IMR-90 (cell line): ENCODE measurements around the gene SLIT3. TPM values are rescaled to one million over a fixed set of nuclear protein-coding genes. Genes with fewer than 3 reads are reported as not detected.

Source experiments
- ATAC-seq: fragments of 200-7000 bp; cut with Tn5 transposase; 2 replicates; pipeline ENCODE4 v1.9.1; 2020; ENCODE audit warnings: low read depth, mild to moderate bottlenecking, moderate library complexity
- BruUV-seq: library from RNA; stranded (reverse); fragments of 400-500 nt; replicated peaks from 2 replicates; lab custom pipeline; 2021; lab: Mats Ljungman, UMichigan
- CTCF ChIA-PET: fragments of 300-600 bp; formaldehyde crosslinking; extraction: SDS; loops from one replicate; lab custom pipeline; 2021; ENCODE audit warnings: antibody characterized with exemption; lab: Yijun Ruan, JAX
- POLR2A ChIA-PET: fragments of 300-600 bp; sonication (Branson Sonifier 250); formaldehyde crosslinking; loops from one replicate; lab custom pipeline; 2022; ENCODE audit warnings: antibody characterized with exemption; ENCODE audit not compliant: unreplicated experiment; lab: Charles Lee
- DNase-seq: peaks from one replicate; pipeline ENCODE4 v3.0.0; 2013
- H2AFZ ChIP-seq: replicated peaks from 2 replicates; pipeline ENCODE3; 2013; ENCODE audit warnings: low read length, mild to moderate bottlenecking; ENCODE audit not compliant: poor library complexity
- H2AK5ac ChIP-seq: 2 replicates; pipeline ENCODE4 v1.6.1; 2013; ENCODE audit warnings: low read depth, low read length, inconsistent platforms
- H2AK9ac ChIP-seq: replicated peaks from 2 replicates; pipeline ENCODE3; 2013; ENCODE audit warnings: mild to moderate bottlenecking, low read depth, low read length, moderate library complexity; ENCODE audit not compliant: poor library complexity
- H2BK120ac ChIP-seq: 2 replicates; pipeline ENCODE4 v1.6.1; 2013; ENCODE audit warnings: low read depth, low read length, inconsistent platforms
- H2BK15ac ChIP-seq: 3 replicates; pipeline ENCODE4 v1.6.1; 2013; ENCODE audit warnings: low read depth, low read length, inconsistent platforms
- H2BK20ac ChIP-seq: 2 replicates; pipeline ENCODE4 v1.6.1; 2013; ENCODE audit warnings: low read depth, mild to moderate bottlenecking, inconsistent platforms, low read length, moderate library complexity
- H2BK5ac ChIP-seq: 2 replicates; pipeline ENCODE4 v1.6.1; 2013; ENCODE audit warnings: mild to moderate bottlenecking, low read depth, low read length, inconsistent platforms; ENCODE audit not compliant: poor library complexity, severe bottlenecking
- H3K14ac ChIP-seq: replicated peaks from 2 replicates; pipeline ENCODE4 v1.6.1; 2013; ENCODE audit warnings: low read depth, low read length, inconsistent platforms
- H3K18ac ChIP-seq: 2 replicates; pipeline ENCODE4 v1.6.1; 2013; ENCODE audit warnings: low read depth, low read length, control low read depth
- H3K23ac ChIP-seq: 2 replicates; pipeline ENCODE4 v1.6.1; 2013; ENCODE audit warnings: low read depth, low read length, inconsistent platforms
- H3K27ac ChIP-seq: 2 replicates; pipeline ENCODE4 v1.5.1; 2013; ENCODE audit warnings: mild to moderate bottlenecking, control low read depth, low read length; ENCODE audit not compliant: insufficient read depth
- H3K27me3 ChIP-seq: 2 replicates; pipeline ENCODE4 v1.6.1; 2013; ENCODE audit warnings: low read length; ENCODE audit not compliant: control insufficient read depth, insufficient read depth
- H3K36me3 ChIP-seq: 2 replicates; pipeline ENCODE4 v1.6.1; 2013; ENCODE audit warnings: low read length, mixed read lengths; ENCODE audit not compliant: control insufficient read depth, insufficient read depth
- H3K4ac ChIP-seq: 2 replicates; pipeline ENCODE4 v1.6.1; 2013; ENCODE audit warnings: low read depth, low read length, inconsistent platforms
- H3K4me1 ChIP-seq: 2 replicates; pipeline ENCODE4 v1.6.1; 2013; ENCODE audit warnings: low read length, mixed read lengths; ENCODE audit not compliant: control insufficient read depth, insufficient read depth
- H3K4me2 ChIP-seq: 2 replicates; pipeline ENCODE4 v1.6.1; 2013; ENCODE audit warnings: low read depth, mild to moderate bottlenecking, control low read depth, low read length, moderate library complexity
- H3K4me3 ChIP-seq: 2 replicates; pipeline ENCODE4 v1.5.1; 2013; ENCODE audit warnings: low read depth, mild to moderate bottlenecking, control low read depth, low read length, moderate library complexity; ENCODE audit not compliant: insufficient read depth
- H3K56ac ChIP-seq: 2 replicates; pipeline ENCODE4 v1.6.1; 2013; ENCODE audit warnings: low read length, inconsistent platforms; ENCODE audit not compliant: insufficient read depth; ENCODE audit errors: extremely low read depth
- H3K79me1 ChIP-seq, 2 experiments: 2 replicates each; pipeline ENCODE4 v1.6.1; 2013; ENCODE audit warnings: low read length in 2 of 2, inconsistent platforms in 1 of 2, low read depth in 1 of 2
- H3K9ac ChIP-seq: 2 replicates; pipeline ENCODE4 v1.6.1; 2013; ENCODE audit warnings: low read depth, low read length, control low read depth
- H3K9me1 ChIP-seq: 2 replicates; pipeline ENCODE4 v1.6.1; 2013; ENCODE audit warnings: low read length, inconsistent platforms; ENCODE audit not compliant: insufficient read depth
- H3K9me3 ChIP-seq: 2 replicates; pipeline ENCODE4 v1.6.1; 2013; ENCODE audit warnings: low read length; ENCODE audit not compliant: control insufficient read depth, insufficient read depth
- H4K20me1 ChIP-seq: 2 replicates; pipeline ENCODE4 v1.6.1; 2013; ENCODE audit warnings: low read length, inconsistent platforms; ENCODE audit not compliant: insufficient read depth
- H4K5ac ChIP-seq: 2 replicates; pipeline ENCODE4 v1.6.1; 2013; ENCODE audit warnings: mild to moderate bottlenecking, low read depth, low read length, control low read depth
- H4K8ac ChIP-seq, 2 experiments: 2 replicates each; pipeline ENCODE4 v1.6.1; 2013; ENCODE audit warnings: low read depth in 2 of 2, low read length in 2 of 2, control low read depth in 1 of 2, inconsistent platforms in 1 of 2
- H4K91ac ChIP-seq: 2 replicates; pipeline ENCODE4 v1.6.1; 2013; ENCODE audit warnings: low read depth, low read length, inconsistent platforms; ENCODE audit not compliant: insufficient read depth
- BHLHE40 ChIP-seq: fragments of 150-350 bp; IDR thresholded peaks from 2 replicates; pipeline ENCODE4 v1.6.1; 2016; ENCODE audit warnings: mild to moderate bottlenecking, low read depth, low read length
- MAFK ChIP-seq: IDR thresholded peaks from 2 replicates; pipeline ENCODE4 v1.6.1; 2012; ENCODE audit warnings: low read depth, low read length, improper control_type of control experiment
- SMC3 ChIP-seq: fragments of 150-350 bp; IDR thresholded peaks from 2 replicates; pipeline ENCODE4 v1.6.1; 2016; ENCODE audit warnings: low read depth, mild to moderate bottlenecking, antibody characterized with exemption, low read length, moderate library complexity
- WGBS, 2 experiments: methylation state at CpG; one replicate each; pipeline versions ENCODE4 v1.1.5 to v1.1.7; 2013; ENCODE audit warnings: missing lambda C conversion rate in 2 of 2; ENCODE audit not compliant: insufficient read length in 1 of 2; ENCODE audit errors: extremely low coverage in 2 of 2; 5-methylcytosine and 5-hydroxymethylcytosine counted together
- dilution Hi-C: fragments of 300-500 bp; cut with HindIII; formaldehyde crosslinking; loops from one replicate; pipeline ENCODE4 v1.14.3; 2018; ENCODE audit warnings: low sequenced_read_pairs; ENCODE audit not compliant: unreplicated experiment
- in situ Hi-C: fragments of 300-500 bp; cut with MboI; formaldehyde crosslinking; loops from 3 replicates; pipeline ENCODE4 v1.14.3; 2019; ENCODE audit warnings: low sequenced_read_pairs, inconsistent platforms, mixed read lengths
- intact Hi-C: fragments of 100-400 bp; cut with micrococcal nuclease; formaldehyde crosslinking; loops from 2 replicates; pipeline ENCODE4 v1.10.0; 2022
- polyA plus RNA-seq, 3 experiments: library from polyadenylated mRNA; depleted of rRNA; stranded (reverse); fragments of >200 nt; gene quantifications; 2 replicates each; pipeline ENCODE4 v1.2.3, GENCODE V29; 2012; ENCODE audit warnings: low replicate concordance in 1 of 3
- total RNA-seq: library from RNA; depleted of rRNA; stranded (reverse); fragments of >200 nt; gene quantifications from 2 replicates; pipeline ENCODE4 v1.2.3, GENCODE V29; 2012

Gene SLIT3
- total and polyA plus RNA-seq, 2 of the 4 experiments (the other 2 are of a cell fraction): 0.18 to 0.50 TPM

- TF ChIP-seq MAFK (no peak), SMC3 (no peak), BHLHE40 (no peak)
- in situ Hi-C loops: no loop called here
Measured at GRCh38 chr5:169119288-169120048, 181.5 kb downstream of the SLIT3 start.

More at GRCh38 chr5:169119288-169120048, 181.5 kb downstream of the SLIT3 start:
- no peak overlapping the region for H2BK15ac ChIP-seq
- no peaks in the 10 kb centered on the region for H3K27me3 ChIP-seq
- H2AK5ac ChIP-seq: no peak overlapping the region
- no peak overlapping the region for H2BK20ac ChIP-seq
- no peak overlapping the region for H3K4ac ChIP-seq
- WGBS, 2 experiments: no CpG with 5 or more reads among the region's 6 CpGs
- H3K4me2 ChIP-seq: no peak overlapping the region
- no peaks in the 10 kb centered on the region for H3K9me1 ChIP-seq
- no peaks in the 10 kb centered on the region for H3K36me3 ChIP-seq
- dilution Hi-C loops: no loop called here
- no peak overlapping the region for H3K27ac ChIP-seq
- H4K91ac ChIP-seq: no peak overlapping the region
- intact Hi-C loops: no loop called here
- no peaks in the 10 kb centered on the region for H4K20me1 ChIP-seq
- H4K5ac ChIP-seq: no peak overlapping the region
- DNase-seq (no peak), ATAC-seq (no peak)
- POLR2A ChIA-PET: no interaction called here
- no peak overlapping the region for H2BK120ac ChIP-seq
- no peaks in the 10 kb centered on the region for H3K4me1 ChIP-seq
- peaks cover 2% of the 10 kb centered on the region for H3K9me3 ChIP-seq
- no peak overlapping the region for H3K23ac ChIP-seq
- H3K56ac ChIP-seq: no peak overlapping the region
- H3K79me1 ChIP-seq: no peaks in the 10 kb centered on the region
- no peak overlapping the region for H3K18ac ChIP-seq
- H2BK5ac ChIP-seq: no peak overlapping the region
- H3K4me3 ChIP-seq: no peak overlapping the region
- no peak overlapping the region for H4K8ac ChIP-seq
- H2AK9ac ChIP-seq: no peak overlapping the region
- H3K14ac ChIP-seq: no peak overlapping the region
- H3K9ac ChIP-seq: no peak overlapping the region
- H2AFZ ChIP-seq: no peak overlapping the region
- no TSS peak for BruUV-seq
- CTCF ChIA-PET: no interaction called here
